Prostate gland (tissue), 2 donors: ENCODE results near the gene LY86. TPM values are rescaled to one million over a fixed set of nuclear protein-coding genes. Genes with fewer than 3 reads are reported as not detected.

Experiments
- DNase-seq: peaks from one replicate; pipeline ENCODE4 v3.0.0-alpha.2; 2019; ENCODE audit warnings: low spot score
- H3K27ac ChIP-seq, 2 donors: fragments of 200-600 bp; sonication (generic); 2 replicates each; pipeline ENCODE4 v1.5.1; 2017 to 2019
- H3K27me3 ChIP-seq: fragments of 200-600 bp; sonication (generic); replicated peaks from 2 replicates; pipeline ENCODE4 v1.5.1; 2019; ENCODE audit not compliant: insufficient read depth
- H3K36me3 ChIP-seq, 2 donors: fragments of 200-600 bp; sonication (generic); 1 replicate in 1 of 2; 2 replicates in 1 of 2; pipeline versions ENCODE4 v1.5.1 to v1.8.1; 2017 to 2019
- H3K4me1 ChIP-seq: fragments of 200-600 bp; sonication (generic); replicated peaks from 2 replicates; pipeline ENCODE4 v1.5.1; 2019
- H3K4me3 ChIP-seq, 2 donors: fragments of 200-600 bp; sonication (generic); 2 replicates each; pipeline ENCODE4 v1.5.1; 2017 to 2019
- H3K9me3 ChIP-seq: fragments of 200-600 bp; sonication (generic); 2 replicates; pipeline ENCODE4 v1.5.1; 2017
- CTCF ChIP-seq, 4 experiments: fragments of 200-600 bp in 2 of 4; fragments of 450-650 bp in 2 of 4; sonication (generic) in 2 of 4; IDR thresholded peaks; 1 replicate in 3 of 4; 2 replicates in 1 of 4; pipeline ENCODE4 v1.5.1; 2016 to 2019; ENCODE audit warnings: antibody characterized with exemption in 4 of 4, mild to moderate bottlenecking in 2 of 4, moderate library complexity in 2 of 4
- POLR2A ChIP-seq: fragments of 450-650 bp; IDR thresholded peaks from one replicate; pipeline ENCODE4 v1.6.1; 2016; ENCODE audit warnings: antibody characterized with exemption, mild to moderate bottlenecking
- POLR2AphosphoS5 ChIP-seq: sonication (generic); formaldehyde crosslinking; IDR thresholded peaks from one replicate; pipeline ENCODE4 v1.6.1; 2017; ENCODE audit warnings: antibody characterized with exemption
- WGBS: methylation state at CpG from one replicate; pipeline ENCODE4 v1.1.5; 2018; 5-methylcytosine and 5-hydroxymethylcytosine counted together
- intact Hi-C: fragments of 100-400 bp; cut with DNase I; formaldehyde crosslinking; loops from one replicate; pipeline ENCODE4 v1.14.2; 2022
- total RNA-seq, 2 donors: library from RNA; depleted of rRNA; stranded (reverse); fragments of >200 nt; gene quantifications; one replicate each; pipeline ENCODE4 v1.1.0, GENCODE V29; 2016

Gene LY86
- total RNA-seq, 2 donors from 2014 or later, result 1.5 to 7.0 TPM

DNA sequence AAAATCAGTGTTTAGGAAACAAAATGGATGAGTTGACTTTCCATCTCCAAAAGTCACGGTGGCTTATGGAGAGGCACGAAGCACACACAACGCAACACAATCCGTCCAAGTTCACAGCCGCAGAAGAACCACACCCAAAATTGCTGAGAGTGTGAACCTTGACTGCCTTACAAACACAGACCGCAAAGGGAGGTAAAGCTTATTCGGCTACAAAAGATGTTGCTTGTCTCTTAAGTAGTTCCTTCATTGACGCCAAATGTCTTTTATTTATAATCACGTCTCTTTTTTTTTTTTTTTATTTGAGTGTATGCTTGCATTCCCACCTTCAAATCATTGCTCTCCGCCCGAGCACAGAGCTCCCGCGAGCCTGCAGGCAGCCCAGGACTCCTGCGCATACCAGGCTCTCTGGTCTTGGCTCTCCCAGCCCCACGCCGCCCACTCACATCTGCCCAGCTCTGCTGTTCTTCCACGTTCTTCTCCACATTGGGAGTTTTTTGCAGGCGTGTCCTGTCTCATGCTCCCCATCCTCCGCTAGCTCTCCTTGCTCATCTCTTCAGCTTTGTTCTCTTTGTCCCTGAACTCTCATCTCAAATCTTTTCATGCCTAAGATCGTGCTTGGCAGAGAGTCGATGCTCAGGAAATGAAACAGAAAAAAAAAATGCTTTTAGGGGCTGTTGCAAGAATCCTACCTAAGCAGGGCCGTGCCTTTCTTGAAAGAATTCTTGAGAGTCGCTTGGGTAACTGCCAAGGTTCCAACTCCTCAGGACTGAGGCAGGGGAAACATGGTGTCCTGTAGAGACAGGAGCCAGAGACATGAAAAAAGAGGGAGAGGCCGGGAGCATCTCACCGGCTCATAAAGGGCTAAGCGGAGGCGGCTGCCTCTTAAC, 25.8 kb downstream of the LY86 start:
- no peaks in the 10 kb centered on the region for H3K9me3 ChIP-seq
- WGBS, result 45% methylated on average over 27 of the region's 27 CpGs
- H3K4me1 ChIP-seq, result no peaks in the 10 kb centered on the region
- intact Hi-C loops, result no loop called here
- TF ChIP-seq CTCF (IDR thresholded peaks at IDR 0.05) (no peak), POLR2A (no peak), POLR2AphosphoS5 (no peak)
- no peak for DNase-seq
- no peaks in the 10 kb centered on the region for H3K27me3 ChIP-seq
- H3K4me3 ChIP-seq, result no peak overlapping the region
- H3K27ac ChIP-seq, result no peak overlapping the region
- no peaks in the 10 kb centered on the region for H3K36me3 ChIP-seq

- H3K9me3 ChIP-seq, result no peaks in the 10 kb centered on the region
- 18% methylated on average over 5 of the region's 5 CpGs for WGBS
- intact Hi-C loops, result no loop called here
- no peak overlapping the region for H3K4me3 ChIP-seq
- H3K27ac ChIP-seq, result no peak overlapping the region
- TF ChIP-seq POLR2AphosphoS5, result no peak
- TF ChIP-seq CTCF (IDR thresholded peaks at IDR 0.05), result no peak
- no peak for TF ChIP-seq POLR2A
- DNase-seq, result no peak
- H3K36me3 ChIP-seq, result no peaks in the 10 kb centered on the region
- no peaks in the 10 kb centered on the region for H3K27me3 ChIP-seq
- H3K4me1 ChIP-seq, result no peaks in the 10 kb centered on the region
Measured at GRCh38 chr6:6614983-6615349, 26.4 kb downstream of the LY86 start.

DNA sequence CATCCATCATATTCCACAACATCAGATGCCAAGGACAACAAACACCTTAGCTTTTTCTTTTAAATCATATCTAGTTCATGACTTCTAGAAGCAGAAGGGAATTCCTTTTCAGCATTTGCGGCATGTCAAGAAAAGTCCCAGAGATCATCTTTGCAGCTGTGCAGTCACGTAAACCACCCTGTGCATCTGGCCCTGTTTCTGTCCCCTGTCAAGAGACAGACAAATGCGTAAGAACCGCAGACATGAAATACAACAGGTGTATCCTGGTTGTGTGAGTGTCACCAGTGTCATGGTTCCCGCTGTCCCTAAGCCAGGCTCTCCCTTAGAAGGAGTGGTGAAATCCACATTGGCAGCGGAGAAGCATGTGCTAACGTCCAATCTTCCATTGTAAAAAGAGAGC, 28.1 kb downstream of the LY86 start:
- Histone ChIP-seq H3K36me3 (no peaks in the 10 kb centered on the region), H3K27ac (no peak overlapping the region), H3K9me3 (no peaks in the 10 kb centered on the region), H3K4me3 (no peak overlapping the region), H3K27me3 (no peaks in the 10 kb centered on the region), H3K4me1 (no peaks in the 10 kb centered on the region)
- DNase-seq, result no peak
- WGBS, result 85% methylated on average over 7 of the region's 7 CpGs
- TF ChIP-seq CTCF (IDR thresholded peaks at IDR 0.05) (no peak), POLR2A (no peak), POLR2AphosphoS5 (no peak)
- intact Hi-C loops, result no loop called here

- TF ChIP-seq CTCF (IDR thresholded peaks at IDR 0.05) (no peak), POLR2A (no peak), POLR2AphosphoS5 (no peak)
- Histone ChIP-seq H3K36me3 (no peaks in the 10 kb centered on the region), H3K9me3 (no peaks in the 10 kb centered on the region), H3K27me3 (no peaks in the 10 kb centered on the region), H3K4me3 (no peak overlapping the region), H3K27ac (no peak overlapping the region), H3K4me1 (no peaks in the 10 kb centered on the region)
- 60% methylated on average over 8 of the region's 8 CpGs for WGBS
- intact Hi-C loops, result no loop called here
- no peak for DNase-seq
Measured at GRCh38 chr6:6619021-6619794, 30.7 kb downstream of the LY86 start.
